ENCODE measurements around the gene UBAC1. TPM values are rescaled to one million over a fixed set of nuclear protein-coding genes. Genes with fewer than 3 reads are reported as not detected.

UBAC1 gene
- total RNA-seq, 1 experiment from 2014 or later: 55.6 TPM

DNA sequence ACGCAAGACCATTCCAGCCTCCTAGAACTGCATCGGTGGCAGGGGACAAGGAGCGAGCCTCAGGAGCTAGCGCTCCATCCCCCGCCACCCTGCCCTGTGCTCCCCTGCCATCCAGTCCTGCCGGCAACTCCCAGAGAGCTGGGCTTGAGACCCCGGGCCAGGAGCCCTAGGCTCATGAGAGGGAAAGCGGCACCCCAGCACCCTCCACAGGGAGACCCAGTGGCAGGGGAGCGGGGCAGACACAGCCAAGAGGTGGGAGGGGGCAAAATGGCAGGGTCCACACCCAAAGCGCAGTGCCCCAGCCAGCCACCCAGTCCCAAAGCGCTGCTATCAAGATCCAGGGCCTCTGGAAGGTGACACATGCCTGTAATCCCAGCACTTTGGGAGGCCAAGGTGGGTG, 12.7 kb downstream of the UBAC1 start:
- Mint-ChIP-seq H3K36me3 (peaks cover 55% of the 10 kb centered on the region), H3K27me3 (ENCODE audit: low read depth) (no peaks in the 10 kb centered on the region), H3K4me1 (no peaks in the 10 kb centered on the region), H3K4me3 (no peak overlapping the region), H3K9me3 (no peaks in the 10 kb centered on the region), H3K27ac (no peak overlapping the region)
- CTCF ChIA-PET: no interaction called here
- no peak for DNase-seq (ENCODE audit: low spot score)
- ATAC-seq: no peak
- TF ChIP-seq, protein P1, sequence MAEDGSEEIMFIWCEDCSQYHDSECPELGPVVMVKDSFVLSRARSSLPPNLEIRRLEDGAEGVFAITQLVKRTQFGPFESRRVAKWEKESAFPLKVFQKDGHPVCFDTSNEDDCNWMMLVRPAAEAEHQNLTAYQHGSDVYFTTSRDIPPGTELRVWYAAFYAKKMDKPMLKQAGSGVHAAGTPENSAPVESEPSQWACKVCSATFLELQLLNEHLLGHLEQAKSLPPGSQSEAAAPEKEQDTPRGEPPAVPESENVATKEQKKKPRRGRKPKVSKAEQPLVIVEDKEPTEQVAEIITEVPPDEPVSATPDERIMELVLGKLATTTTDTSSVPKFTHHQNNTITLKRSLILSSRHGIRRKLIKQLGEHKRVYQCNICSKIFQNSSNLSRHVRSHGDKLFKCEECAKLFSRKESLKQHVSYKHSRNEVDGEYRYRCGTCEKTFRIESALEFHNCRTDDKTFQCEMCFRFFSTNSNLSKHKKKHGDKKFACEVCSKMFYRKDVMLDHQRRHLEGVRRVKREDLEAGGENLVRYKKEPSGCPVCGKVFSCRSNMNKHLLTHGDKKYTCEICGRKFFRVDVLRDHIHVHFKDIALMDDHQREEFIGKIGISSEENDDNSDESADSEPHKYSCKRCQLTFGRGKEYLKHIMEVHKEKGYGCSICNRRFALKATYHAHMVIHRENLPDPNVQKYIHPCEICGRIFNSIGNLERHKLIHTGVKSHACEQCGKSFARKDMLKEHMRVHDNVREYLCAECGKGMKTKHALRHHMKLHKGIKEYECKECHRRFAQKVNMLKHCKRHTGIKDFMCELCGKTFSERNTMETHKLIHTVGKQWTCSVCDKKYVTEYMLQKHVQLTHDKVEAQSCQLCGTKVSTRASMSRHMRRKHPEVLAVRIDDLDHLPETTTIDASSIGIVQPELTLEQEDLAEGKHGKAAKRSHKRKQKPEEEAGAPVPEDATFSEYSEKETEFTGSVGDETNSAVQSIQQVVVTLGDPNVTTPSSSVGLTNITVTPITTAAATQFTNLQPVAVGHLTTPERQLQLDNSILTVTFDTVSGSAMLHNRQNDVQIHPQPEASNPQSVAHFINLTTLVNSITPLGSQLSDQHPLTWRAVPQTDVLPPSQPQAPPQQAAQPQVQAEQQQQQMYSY (CRISPR knock-in tag; IDR thresholded peaks at IDR 0.05): no peak
- TF ChIP-seq, protein P2, sequence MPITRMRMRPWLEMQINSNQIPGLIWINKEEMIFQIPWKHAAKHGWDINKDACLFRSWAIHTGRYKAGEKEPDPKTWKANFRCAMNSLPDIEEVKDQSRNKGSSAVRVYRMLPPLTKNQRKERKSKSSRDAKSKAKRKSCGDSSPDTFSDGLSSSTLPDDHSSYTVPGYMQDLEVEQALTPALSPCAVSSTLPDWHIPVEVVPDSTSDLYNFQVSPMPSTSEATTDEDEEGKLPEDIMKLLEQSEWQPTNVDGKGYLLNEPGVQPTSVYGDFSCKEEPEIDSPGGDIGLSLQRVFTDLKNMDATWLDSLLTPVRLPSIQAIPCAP (CRISPR knock-in tag; IDR thresholded peaks at IDR 0.05): no peak
- TF ChIP-seq, protein P3, sequence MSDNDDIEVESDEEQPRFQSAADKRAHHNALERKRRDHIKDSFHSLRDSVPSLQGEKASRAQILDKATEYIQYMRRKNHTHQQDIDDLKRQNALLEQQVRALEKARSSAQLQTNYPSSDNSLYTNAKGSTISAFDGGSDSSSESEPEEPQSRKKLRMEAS (CRISPR knock-in tag; IDR thresholded peaks at IDR 0.05): no peak
- TF ChIP-seq, protein P4, sequence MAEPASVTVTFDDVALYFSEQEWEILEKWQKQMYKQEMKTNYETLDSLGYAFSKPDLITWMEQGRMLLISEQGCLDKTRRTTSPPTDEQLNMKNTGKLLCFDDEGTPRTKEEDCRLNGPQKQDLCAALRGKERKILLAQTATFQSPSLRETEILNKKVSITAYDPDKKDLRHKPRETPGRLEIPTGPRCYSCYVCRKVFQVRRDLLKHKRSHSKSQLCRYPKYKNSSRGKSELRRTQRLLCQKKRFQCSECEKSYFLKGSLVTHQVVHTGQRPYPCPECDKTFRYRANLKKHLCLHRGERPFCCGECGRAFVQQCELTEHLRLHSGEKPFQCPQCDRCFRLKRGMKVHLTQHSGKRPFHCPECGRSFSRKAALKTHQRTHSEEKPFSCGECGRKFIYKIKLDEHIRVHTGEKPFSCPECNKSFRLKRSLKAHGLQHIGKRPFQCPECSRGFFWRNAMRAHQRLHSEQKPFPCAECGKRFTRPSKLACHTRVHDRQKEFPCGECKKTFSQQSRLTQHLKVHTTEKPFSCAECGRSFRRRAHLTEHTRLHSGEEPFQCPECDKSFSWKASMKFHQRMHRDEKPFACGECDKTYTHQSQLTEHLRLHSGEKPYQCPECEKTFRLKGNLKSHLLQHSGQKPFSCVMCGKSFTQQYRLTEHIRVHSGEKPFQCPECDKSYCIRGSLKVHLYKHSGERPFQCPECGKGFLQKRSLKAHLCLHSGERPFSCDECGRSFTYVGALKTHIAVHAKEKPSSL (CRISPR knock-in tag; conservative IDR thresholded peaks at IDR 0.05): no peak
- TF ChIP-seq OVOL2 (CRISPR knock-in tag; IDR thresholded peaks at IDR 0.05; ENCODE audit: borderline replicate concordance) (no peak), SMAD4 (CRISPR knock-in tag; IDR thresholded peaks at IDR 0.05) (no peak), ZNF121 (CRISPR knock-in tag; IDR thresholded peaks at IDR 0.05) (no peak), NR2C2 (CRISPR knock-in tag; IDR thresholded peaks at IDR 0.05) (no peak), KAT7 (CRISPR knock-in tag; IDR thresholded peaks at IDR 0.05; ENCODE audit: borderline replicate concordance) (no peak), GTF2I (CRISPR knock-in tag; conservative IDR thresholded peaks at IDR 0.05) (no peak), CREB1 (CRISPR knock-in tag; IDR thresholded peaks at IDR 0.05) (no peak)
- TF ChIP-seq, protein P5, sequence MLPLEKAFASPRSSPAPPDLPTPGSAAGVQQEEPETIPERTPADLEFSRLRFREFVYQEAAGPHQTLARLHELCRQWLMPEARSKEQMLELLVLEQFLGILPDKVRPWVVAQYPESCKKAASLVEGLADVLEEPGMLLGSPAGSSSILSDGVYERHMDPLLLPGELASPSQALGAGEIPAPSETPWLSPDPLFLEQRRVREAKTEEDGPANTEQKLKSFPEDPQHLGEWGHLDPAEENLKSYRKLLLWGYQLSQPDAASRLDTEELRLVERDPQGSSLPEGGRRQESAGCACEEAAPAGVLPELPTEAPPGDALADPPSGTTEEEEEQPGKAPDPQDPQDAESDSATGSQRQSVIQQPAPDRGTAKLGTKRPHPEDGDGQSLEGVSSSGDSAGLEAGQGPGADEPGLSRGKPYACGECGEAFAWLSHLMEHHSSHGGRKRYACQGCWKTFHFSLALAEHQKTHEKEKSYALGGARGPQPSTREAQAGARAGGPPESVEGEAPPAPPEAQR (CRISPR knock-in tag; IDR thresholded peaks at IDR 0.05): no peak
- TF ChIP-seq, protein P6, sequence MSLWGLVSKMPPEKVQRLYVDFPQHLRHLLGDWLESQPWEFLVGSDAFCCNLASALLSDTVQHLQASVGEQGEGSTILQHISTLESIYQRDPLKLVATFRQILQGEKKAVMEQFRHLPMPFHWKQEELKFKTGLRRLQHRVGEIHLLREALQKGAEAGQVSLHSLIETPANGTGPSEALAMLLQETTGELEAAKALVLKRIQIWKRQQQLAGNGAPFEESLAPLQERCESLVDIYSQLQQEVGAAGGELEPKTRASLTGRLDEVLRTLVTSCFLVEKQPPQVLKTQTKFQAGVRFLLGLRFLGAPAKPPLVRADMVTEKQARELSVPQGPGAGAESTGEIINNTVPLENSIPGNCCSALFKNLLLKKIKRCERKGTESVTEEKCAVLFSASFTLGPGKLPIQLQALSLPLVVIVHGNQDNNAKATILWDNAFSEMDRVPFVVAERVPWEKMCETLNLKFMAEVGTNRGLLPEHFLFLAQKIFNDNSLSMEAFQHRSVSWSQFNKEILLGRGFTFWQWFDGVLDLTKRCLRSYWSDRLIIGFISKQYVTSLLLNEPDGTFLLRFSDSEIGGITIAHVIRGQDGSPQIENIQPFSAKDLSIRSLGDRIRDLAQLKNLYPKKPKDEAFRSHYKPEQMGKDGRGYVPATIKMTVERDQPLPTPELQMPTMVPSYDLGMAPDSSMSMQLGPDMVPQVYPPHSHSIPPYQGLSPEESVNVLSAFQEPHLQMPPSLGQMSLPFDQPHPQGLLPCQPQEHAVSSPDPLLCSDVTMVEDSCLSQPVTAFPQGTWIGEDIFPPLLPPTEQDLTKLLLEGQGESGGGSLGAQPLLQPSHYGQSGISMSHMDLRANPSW (CRISPR knock-in tag; conservative IDR thresholded peaks at IDR 0.05; ENCODE audit: low read depth): no peak
- TF ChIP-seq, protein P7, sequence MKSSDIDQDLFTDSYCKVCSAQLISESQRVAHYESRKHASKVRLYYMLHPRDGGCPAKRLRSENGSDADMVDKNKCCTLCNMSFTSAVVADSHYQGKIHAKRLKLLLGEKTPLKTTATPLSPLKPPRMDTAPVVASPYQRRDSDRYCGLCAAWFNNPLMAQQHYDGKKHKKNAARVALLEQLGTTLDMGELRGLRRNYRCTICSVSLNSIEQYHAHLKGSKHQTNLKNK (CRISPR knock-in tag; IDR thresholded peaks at IDR 0.05): no peak
- TF ChIP-seq, protein P8, sequence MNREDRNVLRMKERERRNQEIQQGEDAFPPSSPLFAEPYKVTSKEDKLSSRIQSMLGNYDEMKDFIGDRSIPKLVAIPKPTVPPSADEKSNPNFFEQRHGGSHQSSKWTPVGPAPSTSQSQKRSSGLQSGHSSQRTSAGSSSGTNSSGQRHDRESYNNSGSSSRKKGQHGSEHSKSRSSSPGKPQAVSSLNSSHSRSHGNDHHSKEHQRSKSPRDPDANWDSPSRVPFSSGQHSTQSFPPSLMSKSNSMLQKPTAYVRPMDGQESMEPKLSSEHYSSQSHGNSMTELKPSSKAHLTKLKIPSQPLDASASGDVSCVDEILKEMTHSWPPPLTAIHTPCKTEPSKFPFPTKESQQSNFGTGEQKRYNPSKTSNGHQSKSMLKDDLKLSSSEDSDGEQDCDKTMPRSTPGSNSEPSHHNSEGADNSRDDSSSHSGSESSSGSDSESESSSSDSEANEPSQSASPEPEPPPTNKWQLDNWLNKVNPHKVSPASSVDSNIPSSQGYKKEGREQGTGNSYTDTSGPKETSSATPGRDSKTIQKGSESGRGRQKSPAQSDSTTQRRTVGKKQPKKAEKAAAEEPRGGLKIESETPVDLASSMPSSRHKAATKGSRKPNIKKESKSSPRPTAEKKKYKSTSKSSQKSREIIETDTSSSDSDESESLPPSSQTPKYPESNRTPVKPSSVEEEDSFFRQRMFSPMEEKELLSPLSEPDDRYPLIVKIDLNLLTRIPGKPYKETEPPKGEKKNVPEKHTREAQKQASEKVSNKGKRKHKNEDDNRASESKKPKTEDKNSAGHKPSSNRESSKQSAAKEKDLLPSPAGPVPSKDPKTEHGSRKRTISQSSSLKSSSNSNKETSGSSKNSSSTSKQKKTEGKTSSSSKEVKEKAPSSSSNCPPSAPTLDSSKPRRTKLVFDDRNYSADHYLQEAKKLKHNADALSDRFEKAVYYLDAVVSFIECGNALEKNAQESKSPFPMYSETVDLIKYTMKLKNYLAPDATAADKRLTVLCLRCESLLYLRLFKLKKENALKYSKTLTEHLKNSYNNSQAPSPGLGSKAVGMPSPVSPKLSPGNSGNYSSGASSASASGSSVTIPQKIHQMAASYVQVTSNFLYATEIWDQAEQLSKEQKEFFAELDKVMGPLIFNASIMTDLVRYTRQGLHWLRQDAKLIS (CRISPR knock-in tag; IDR thresholded peaks at IDR 0.05; ENCODE audit: borderline replicate concordance): no peak
- POLR2A ChIA-PET: no interaction called here

All from WTC11 (cell line).